Measurements from ENCODE around the gene DNAJB13. TPM values are rescaled to one million over a fixed set of nuclear protein-coding genes. Genes with fewer than 3 reads are reported as not detected.

The DNAJB13 gene
- total and polyA plus RNA-seq, 12 donors = 0.14 to 0.65 (median 0.34) TPM; not detected in 4

- no peak for TF ChIP-seq CTCF (IDR thresholded peaks at IDR 0.05)
- no peak for TF ChIP-seq POLR2A (IDR thresholded peaks at IDR 0.05)
- Histone ChIP-seq H3K4me1 (replicated peaks in 1 of 2) (no peaks in the 10 kb centered on the region), H3K36me3 (replicated peaks in 1 of 2) (no peaks in the 10 kb centered on the region), H3K27ac (no peak overlapping the region), H3K4me3 (no peak overlapping the region), H3K9me3 (replicated peaks in 1 of 3) (no peaks in the 10 kb centered on the region), H3K27me3 (no peaks in the 10 kb centered on the region)
- intact Hi-C loops (cut with DNase I) = no loop called here
- no peak for DNase-seq
- 83 to 94% (median 93%) methylated on average over 5 of the region's 5 CpGs for WGBS, 4 donors
Observed at GRCh38 chr11:73949912-73950311, 914 bp upstream of the DNAJB13 start.

GRCh38 chr11:73951797-73952196 lies 971 bp downstream of the DNAJB13 start:
- WGBS, 4 donors = 91 to 96% (median 92%) methylated on average over 7 of the region's 7 CpGs
- no peaks in the 10 kb centered on the region for H3K27me3 ChIP-seq
- intact Hi-C loops (cut with DNase I) = no loop called here

GRCh38 chr11:73956876-73957653 lies 6.2 kb downstream of the DNAJB13 start:
- WGBS, 4 donors = 62 to 77% (median 70%) methylated on average over 28 to 29 of the region's 29 CpGs
- DNase-seq = no peak
- H3K36me3 ChIP-seq (replicated peaks in 1 of 2) = no peaks in the 10 kb centered on the region
- H3K27me3 ChIP-seq = no peaks in the 10 kb centered on the region
- TF ChIP-seq POLR2A (IDR thresholded peaks at IDR 0.05) (no peak), CTCF (IDR thresholded peaks at IDR 0.05) (no peak)
- no peaks in the 10 kb centered on the region for H3K9me3 ChIP-seq (replicated peaks in 1 of 3)
- H3K4me1 ChIP-seq (replicated peaks in 1 of 2) = peaks cover 7% of the 10 kb centered on the region in 2 donors
- H3K27ac ChIP-seq = no peak overlapping the region
- H3K4me3 ChIP-seq = no peak overlapping the region
- intact Hi-C loops (cut with DNase I) = no loop called here

More at GRCh38 chr11:73951797-73952196, 971 bp downstream of the DNAJB13 start:
- DNase-seq = no peak
- TF ChIP-seq CTCF (IDR thresholded peaks at IDR 0.05) = no peak
- TF ChIP-seq POLR2A (IDR thresholded peaks at IDR 0.05) = no peak
- H3K27ac ChIP-seq = no peak overlapping the region
- no peak overlapping the region for H3K4me3 ChIP-seq
- H3K9me3 ChIP-seq (replicated peaks in 1 of 3) = no peaks in the 10 kb centered on the region
- no peaks in the 10 kb centered on the region for H3K36me3 ChIP-seq (replicated peaks in 1 of 2)
- H3K4me1 ChIP-seq (replicated peaks in 1 of 2) = peaks cover 7% of the 10 kb centered on the region in 2 donors

GRCh38 chr11:73957654-73958361 lies 7.0 kb downstream of the DNAJB13 start:
- intact Hi-C loops (cut with DNase I) = no loop called here
- Histone ChIP-seq H3K9me3 (replicated peaks in 1 of 3) (no peaks in the 10 kb centered on the region), H3K36me3 (replicated peaks in 1 of 2) (no peaks in the 10 kb centered on the region), H3K27me3 (no peaks in the 10 kb centered on the region), H3K4me1 (replicated peaks in 1 of 2) (peaks cover 7% of the 10 kb centered on the region in 2 donors), H3K27ac (no peak overlapping the region), H3K4me3 (no peak overlapping the region)
- TF ChIP-seq CTCF (IDR thresholded peaks at IDR 0.05) (no peak), POLR2A (IDR thresholded peaks at IDR 0.05) (no peak)
- no peak for DNase-seq
- WGBS, 4 donors = 70 to 82% (median 75%) methylated on average over 20 to 25 of the region's 25 CpGs

Measured in adrenal gland (tissue), 12 donors.